Measurements from ENCODE around the gene CTU2. TPM values are rescaled to one million over a fixed set of nuclear protein-coding genes. Genes with fewer than 3 reads are reported as not detected.

CTU2 gene
- total RNA-seq, 2 experiments from 2014 or later = 29.6 to 36.2 TPM

GRCh38 chr16:88690341-88691128 is 15.8 kb upstream of the CTU2 start:
- POLR2A ChIA-PET = no interaction called here
- Mint-ChIP-seq H3K4me3 (no peak overlapping the region), H3K27ac (no peak overlapping the region), H3K4me1 (peaks cover 32% of the 10 kb centered on the region), H3K36me3 (ENCODE audit: low read depth) (no peaks in the 10 kb centered on the region), H3K27me3 (no peaks in the 10 kb centered on the region), H3K9me3 (ENCODE audit: low read depth) (no peaks in the 10 kb centered on the region)
- DNase-seq (no peak), ATAC-seq (no peak)
- intact Hi-C loops (cut with DNase I, micrococcal nuclease) = no loop called here
- CTCF ChIA-PET = no interaction called here

GRCh38 chr16:88691129-88691813 is 15.0 kb upstream of the CTU2 start:
- H3K4me3 Mint-ChIP-seq = no peak overlapping the region

GRCh38 chr16:88691924-88692560 is 14.3 kb upstream of the CTU2 start:
- intact Hi-C loops (cut with DNase I, micrococcal nuclease) = no loop called here
- ATAC-seq (peak; percentile 34), DNase-seq (peak; percentile 49)
- peaks cover 32% of the 10 kb centered on the region for H3K4me1 Mint-ChIP-seq
- no peak overlapping the region for H3K4me3 Mint-ChIP-seq
- CTCF ChIA-PET = no interaction called here
- POLR2A ChIA-PET = interaction anchor here (0.6 kb wide), 1 partner anchor 12 kb away, joined by 3 read pairs; no protein-coding TSS in a partner anchor
- H3K27me3 Mint-ChIP-seq = no peaks in the 10 kb centered on the region
- H3K9me3 Mint-ChIP-seq (ENCODE audit: low read depth) = no peaks in the 10 kb centered on the region
- H3K27ac Mint-ChIP-seq = peak overlapping the region; percentile 73
- no peaks in the 10 kb centered on the region for H3K36me3 Mint-ChIP-seq (ENCODE audit: low read depth)

More at GRCh38 chr16:88691129-88691813, 15.0 kb upstream of the CTU2 start:
- POLR2A ChIA-PET = interaction anchor here (0.6 kb wide), 1 partner anchor 1226 kb away, joined by 6 read pairs; no protein-coding TSS in a partner anchor
- intact Hi-C loops (cut with DNase I, micrococcal nuclease) = no loop called here
- Mint-ChIP-seq H3K27ac (no peak overlapping the region), H3K9me3 (ENCODE audit: low read depth) (no peaks in the 10 kb centered on the region), H3K36me3 (ENCODE audit: low read depth) (no peaks in the 10 kb centered on the region), H3K4me1 (peaks cover 32% of the 10 kb centered on the region), H3K27me3 (no peaks in the 10 kb centered on the region)
- ATAC-seq (no peak), DNase-seq (no peak)
- CTCF ChIA-PET = no interaction called here

- Mint-ChIP-seq H3K4me3 (no peak overlapping the region), H3K36me3 (ENCODE audit: low read depth) (peaks cover 5% of the 10 kb centered on the region), H3K27ac (no peak overlapping the region), H3K4me1 (peaks cover 37% of the 10 kb centered on the region), H3K9me3 (ENCODE audit: low read depth) (no peaks in the 10 kb centered on the region), H3K27me3 (no peaks in the 10 kb centered on the region)
- CTCF ChIA-PET = no interaction called here
- ATAC-seq (no peak), DNase-seq (no peak)
- POLR2A ChIA-PET = no interaction called here
- intact Hi-C loops (cut with DNase I, micrococcal nuclease) = no loop called here
Measured at GRCh38 chr16:88692861-88693260, 13.4 kb upstream of the CTU2 start.

- no peaks in the 10 kb centered on the region for H3K27me3 Mint-ChIP-seq
- POLR2A ChIA-PET = no interaction called here
- ATAC-seq = no peak
- H3K9me3 Mint-ChIP-seq (ENCODE audit: low read depth) = no peaks in the 10 kb centered on the region
- intact Hi-C loops (cut with DNase I, micrococcal nuclease) = no loop called here
- peaks cover 40% of the 10 kb centered on the region for H3K4me1 Mint-ChIP-seq
- peaks cover 11% of the 10 kb centered on the region for H3K36me3 Mint-ChIP-seq (ENCODE audit: low read depth)
- H3K4me3 Mint-ChIP-seq = no peak overlapping the region
- CTCF ChIA-PET = no interaction called here
- H3K27ac Mint-ChIP-seq = no peak overlapping the region
- no peak for DNase-seq
Measured at GRCh38 chr16:88693420-88694177, 12.7 kb upstream of the CTU2 start.

GRCh38 chr16:88694221-88695087 is 11.8 kb upstream of the CTU2 start:
- no peak for DNase-seq
- H3K27ac Mint-ChIP-seq = no peak overlapping the region
- no peaks in the 10 kb centered on the region for H3K9me3 Mint-ChIP-seq (ENCODE audit: low read depth)
- no peak for ATAC-seq
- CTCF ChIA-PET = no interaction called here
- H3K27me3 Mint-ChIP-seq = no peaks in the 10 kb centered on the region
- peaks cover 41% of the 10 kb centered on the region for H3K4me1 Mint-ChIP-seq
- POLR2A ChIA-PET = no interaction called here
- H3K36me3 Mint-ChIP-seq (ENCODE audit: low read depth) = peaks cover 11% of the 10 kb centered on the region
- H3K4me3 Mint-ChIP-seq = no peak overlapping the region
- intact Hi-C loops (cut with DNase I, micrococcal nuclease) = no loop called here

- ChIA-PET POLR2A (no interaction called here), CTCF (interaction anchor here (1.5 kb wide), 1 partner anchor 20 kb away, joined by 3 read pairs; no protein-coding TSS in a partner anchor)
- no peak for DNase-seq
- H3K4me3 Mint-ChIP-seq = no peak overlapping the region
- H3K27me3 Mint-ChIP-seq = no peaks in the 10 kb centered on the region
- intact Hi-C loops (cut with DNase I, micrococcal nuclease) = no loop called here
- no peaks in the 10 kb centered on the region for H3K9me3 Mint-ChIP-seq (ENCODE audit: low read depth)
- no peak overlapping the region for H3K27ac Mint-ChIP-seq
- H3K36me3 Mint-ChIP-seq (ENCODE audit: low read depth) = peaks cover 18% of the 10 kb centered on the region
- ATAC-seq = no peak
- peaks cover 49% of the 10 kb centered on the region for H3K4me1 Mint-ChIP-seq
Measured at GRCh38 chr16:88695218-88695617, 11.1 kb upstream of the CTU2 start.

GRCh38 chr16:88695753-88696152 is 10.6 kb upstream of the CTU2 start:
- CTCF ChIA-PET = interaction anchor here (1.5 kb wide), 1 partner anchor 21 kb away, joined by 3 read pairs; no protein-coding TSS in a partner anchor
- Mint-ChIP-seq H3K27ac (no peak overlapping the region), H3K36me3 (ENCODE audit: low read depth) (peaks cover 22% of the 10 kb centered on the region), H3K4me1 (peaks cover 48% of the 10 kb centered on the region), H3K4me3 (no peak overlapping the region), H3K9me3 (ENCODE audit: low read depth) (no peaks in the 10 kb centered on the region), H3K27me3 (no peaks in the 10 kb centered on the region)
- DNase-seq = no peak
- POLR2A ChIA-PET = no interaction called here
- no peak for ATAC-seq
- intact Hi-C loops (cut with DNase I, micrococcal nuclease) = no loop called here

- Mint-ChIP-seq H3K4me1 (peaks cover 45% of the 10 kb centered on the region), H3K27ac (no peak overlapping the region), H3K4me3 (no peak overlapping the region), H3K27me3 (no peaks in the 10 kb centered on the region), H3K9me3 (ENCODE audit: low read depth) (no peaks in the 10 kb centered on the region), H3K36me3 (ENCODE audit: low read depth) (peaks cover 22% of the 10 kb centered on the region)
- intact Hi-C loops (cut with DNase I, micrococcal nuclease) = no loop called here
- POLR2A ChIA-PET = no interaction called here
- ATAC-seq (no peak), DNase-seq (no peak)
- CTCF ChIA-PET = interaction anchor here (0.5 to 1.5 kb wide), 2 partner anchors 19 to 21 kb away, joined by 3 read pairs; no protein-coding TSS in a partner anchor
Measured at GRCh38 chr16:88696441-88696840, 9.9 kb upstream of the CTU2 start.

GRCh38 chr16:88697116-88697830 is 9.0 kb upstream of the CTU2 start:
- H3K27me3 Mint-ChIP-seq = no peaks in the 10 kb centered on the region
- intact Hi-C loops (cut with DNase I, micrococcal nuclease) = no loop called here
- H3K9me3 Mint-ChIP-seq (ENCODE audit: low read depth) = no peaks in the 10 kb centered on the region
- no peak overlapping the region for H3K4me3 Mint-ChIP-seq
- ChIA-PET POLR2A (no interaction called here), CTCF (interaction anchor here (0.5 kb wide), 1 partner anchor 19 kb away, joined by 3 read pairs; no protein-coding TSS in a partner anchor)
- no peak for ATAC-seq
- no peak overlapping the region for H3K27ac Mint-ChIP-seq
- peaks cover 22% of the 10 kb centered on the region for H3K36me3 Mint-ChIP-seq (ENCODE audit: low read depth)
- no peak for DNase-seq
- H3K4me1 Mint-ChIP-seq = peaks cover 45% of the 10 kb centered on the region
